Measurements from ENCODE around the gene LPAR2.

The LPAR2 gene

DNA sequence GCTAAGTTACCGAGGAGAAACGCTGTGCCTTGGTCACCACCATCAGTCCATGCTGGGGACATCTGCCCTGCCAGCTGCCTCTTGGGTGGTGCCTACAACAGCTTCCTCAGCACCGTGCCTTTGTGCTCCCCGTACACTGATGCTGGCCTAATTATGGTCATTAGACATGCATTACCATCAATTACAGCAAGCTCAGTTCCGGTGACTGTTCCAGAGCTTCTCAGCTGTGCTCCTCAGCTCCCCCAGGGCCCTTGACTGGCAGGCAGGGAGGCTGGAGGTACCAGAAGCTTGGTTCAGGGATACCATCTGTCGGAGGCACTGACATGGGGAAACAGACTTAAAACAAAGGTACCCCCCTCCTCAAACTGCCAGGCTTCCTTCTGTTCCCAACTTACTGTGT, 49.8 kb downstream of the LPAR2 start:
- TF ChIP-seq YY1 (IDR thresholded peaks at IDR 0.05; ENCODE audit: insufficient read depth, insufficient read length) (no peak), ZNF274 (IDR thresholded peaks at IDR 0.05; ENCODE audit: low read depth, low read length) (no peak), SUZ12 (IDR thresholded peaks at IDR 0.05; ENCODE audit: extremely low read depth, insufficient read depth, insufficient read length) (no peak)
- no peak for DNase-seq (ENCODE audit: low read depth, low spot score)
- no peak overlapping the region for H3K9ac ChIP-seq (ENCODE audit: insufficient read length, low read depth)
- H3K4me3 ChIP-seq (ENCODE audit: insufficient read length, low read depth) = no peak overlapping the region
- H3K36me3 ChIP-seq (ENCODE audit: insufficient read depth, insufficient read length, low read length) = peaks cover 18% of the 10 kb centered on the region
- no peaks in the 10 kb centered on the region for H3K27me3 ChIP-seq (ENCODE audit: insufficient read depth, insufficient read length)
- no peaks in the 10 kb centered on the region for H3K9me3 ChIP-seq (ENCODE audit: insufficient read depth, low read length)
- peaks cover 7% of the 10 kb centered on the region for H3K4me1 ChIP-seq (ENCODE audit: insufficient read depth, insufficient read length)

DNA sequence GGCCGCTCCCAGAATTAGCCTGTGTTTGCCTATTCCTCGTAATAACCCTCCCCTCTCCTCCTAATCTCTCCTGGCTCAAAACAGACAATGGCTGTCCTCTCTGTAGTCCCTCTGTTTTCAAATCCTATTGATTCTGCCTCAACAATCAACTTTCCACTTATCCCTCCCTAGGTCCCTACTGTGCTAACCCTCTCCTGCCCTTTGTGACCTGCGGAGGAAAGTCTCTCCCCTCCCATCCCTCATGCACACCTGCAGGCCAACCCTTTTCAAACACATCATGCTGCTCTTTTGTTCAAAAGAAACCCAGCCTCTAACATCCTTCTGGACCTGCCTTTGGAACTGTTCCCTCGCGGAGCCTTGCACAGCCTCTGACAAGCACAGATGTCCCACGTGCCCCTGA, 52.6 kb downstream of the LPAR2 start:
- Histone ChIP-seq H3K4me1 (ENCODE audit: insufficient read depth, insufficient read length) (peaks cover 8% of the 10 kb centered on the region), H3K9me3 (ENCODE audit: insufficient read depth, low read length) (no peaks in the 10 kb centered on the region), H3K27me3 (ENCODE audit: insufficient read depth, insufficient read length) (no peaks in the 10 kb centered on the region), H3K36me3 (ENCODE audit: insufficient read depth, insufficient read length, low read length) (peaks cover 19% of the 10 kb centered on the region), H3K4me3 (ENCODE audit: insufficient read length, low read depth) (no peak overlapping the region), H3K9ac (ENCODE audit: insufficient read length, low read depth) (no peak overlapping the region)
- TF ChIP-seq YY1 (IDR thresholded peaks at IDR 0.05; ENCODE audit: insufficient read depth, insufficient read length) (no peak), SUZ12 (IDR thresholded peaks at IDR 0.05; ENCODE audit: extremely low read depth, insufficient read depth, insufficient read length) (no peak), ZNF274 (IDR thresholded peaks at IDR 0.05; ENCODE audit: low read depth, low read length) (no peak)
- DNase-seq (ENCODE audit: low read depth, low spot score) = no peak
